ENCODE results near the gene SSBP2. TPM values are rescaled to one million over a fixed set of nuclear protein-coding genes. Genes with fewer than 3 reads are reported as not detected.

The SSBP2 gene
- total RNA-seq, 1 donor from 2014 or later = 26.7 TPM

- ATAC-seq = no peak
These were observed 173.8 kb downstream of the SSBP2 start for GRCh38 chr5:81577091-81577490.

GRCh38 chr5:81575924-81576323 is 175.0 kb downstream of the SSBP2 start:
- no peak for ATAC-seq

- no peak for ATAC-seq
These were observed 178.7 kb downstream of the SSBP2 start for GRCh38 chr5:81572201-81572600.

GRCh38 chr5:81558188-81558587 is 192.7 kb downstream of the SSBP2 start:
- no peak for ATAC-seq

- peak; percentile 49 for ATAC-seq
These were observed 194.1 kb downstream of the SSBP2 start for GRCh38 chr5:81556809-81557208.

- no peak for ATAC-seq
These were observed 195.0 kb downstream of the SSBP2 start for GRCh38 chr5:81555865-81556264.

- no peak for ATAC-seq
These were observed 196.2 kb downstream of the SSBP2 start for GRCh38 chr5:81554647-81555046.

GRCh38 chr5:81553567-81554212 is 197.2 kb downstream of the SSBP2 start:
- no peak for ATAC-seq

GRCh38 chr5:81552852-81553566 is 197.9 kb downstream of the SSBP2 start:
- peak; percentile 75 for ATAC-seq

- no peak for ATAC-seq
These were observed 201.8 kb downstream of the SSBP2 start for GRCh38 chr5:81549123-81549522.

- ATAC-seq = no peak
These were observed 203.9 kb downstream of the SSBP2 start for GRCh38 chr5:81547001-81547400.

- ATAC-seq = no peak
These were observed 205.0 kb downstream of the SSBP2 start for GRCh38 chr5:81545911-81546310.

GRCh38 chr5:81544351-81545018 is 206.4 kb downstream of the SSBP2 start:
- ATAC-seq = peak; percentile 59

- ATAC-seq = no peak
These were observed 208.7 kb downstream of the SSBP2 start for GRCh38 chr5:81542242-81542641.

GRCh38 chr5:81537905-81538547 is 212.9 kb downstream of the SSBP2 start:
- ATAC-seq = no peak

GRCh38 chr5:81534441-81534840 is 216.5 kb downstream of the SSBP2 start:
- no peak for ATAC-seq

- ATAC-seq = no peak
These were observed 217.1 kb downstream of the SSBP2 start for GRCh38 chr5:81533629-81534405.

- no peak for ATAC-seq
These were observed 220.0 kb downstream of the SSBP2 start for GRCh38 chr5:81530919-81531318.

GRCh38 chr5:81525690-81526089 is 225.2 kb downstream of the SSBP2 start:
- no peak for ATAC-seq

- ATAC-seq = no peak
These were observed 226.9 kb downstream of the SSBP2 start for GRCh38 chr5:81524015-81524414.

GRCh38 chr5:81522571-81522970 is 228.3 kb downstream of the SSBP2 start:
- no peak for ATAC-seq

- ATAC-seq = no peak
These were observed 230.1 kb downstream of the SSBP2 start for GRCh38 chr5:81520769-81521168.
